CMK (cell line): ENCODE results near the gene NEDD8.
"Not testable (repeated sequence)": the region's sequence is repeated elsewhere in the genome, so short reads cannot be mapped to it uniquely, and the experiment has no call there.

Source experiments
- DNase-seq: peaks from one replicate; pipeline ENCODE4 v3.0.0-alpha.2; 2010; ENCODE audit warnings: low read depth

NEDD8 gene

GRCh38 chr14:24222987-24223386 lies 9.2 kb downstream of the NEDD8 start:
- DNase-seq, result not testable (repeated sequence)

- DNase-seq, result no peak
Measured at GRCh38 chr14:24219521-24219920, 12.6 kb downstream of the NEDD8 start.

- DNase-seq, result no peak
Measured at GRCh38 chr14:24219080-24219479, 13.1 kb downstream of the NEDD8 start.

- not testable (repeated sequence) for DNase-seq
Measured at GRCh38 chr14:24216876-24217275, 15.3 kb downstream of the NEDD8 start.

GRCh38 chr14:24216345-24216699 lies 15.8 kb downstream of the NEDD8 start:
- no peak for DNase-seq

GRCh38 chr14:24215495-24216344 lies 16.4 kb downstream of the NEDD8 start, which contains the start of gene MDP1:
TSS of gene MDP1 (minus strand) at chr14:24216066. CDS start at chr14:24215955, 111 bp downstream.
- DNase-seq, result peak; percentile 74

- no peak for DNase-seq
Measured at GRCh38 chr14:24213866-24214662, 18.1 kb downstream of the NEDD8 start.

- DNase-seq, result peak; percentile 91
Measured at GRCh38 chr14:24212924-24213865, 19.0 kb downstream of the NEDD8 start, which contains the start of gene CHMP4A. TSS of gene CHMP4A (minus strand) at chr14:24213488. CDS start at chr14:24213439, 49 bp downstream.

GRCh38 chr14:24211311-24211710 lies 20.9 kb downstream of the NEDD8 start:
- no peak for DNase-seq

GRCh38 chr14:24207625-24208024 lies 24.5 kb downstream of the NEDD8 start:
- DNase-seq, result no peak

GRCh38 chr14:24207104-24207551 lies 25.0 kb downstream of the NEDD8 start:
- DNase-seq, result no peak

GRCh38 chr14:24206260-24207103 lies 25.7 kb downstream of the NEDD8 start:
- DNase-seq, result no peak

- DNase-seq, result no peak
Measured at GRCh38 chr14:24204163-24205146, 27.7 kb downstream of the NEDD8 start.

- DNase-seq, result not testable (repeated sequence)
Measured at GRCh38 chr14:24203249-24203886, 28.8 kb downstream of the NEDD8 start.

- DNase-seq, result not testable (repeated sequence)
Measured at GRCh38 chr14:24202538-24202937, 29.6 kb downstream of the NEDD8 start.

- DNase-seq, result no peak
Measured at GRCh38 chr14:24198814-24199524, 33.2 kb downstream of the NEDD8 start.

- DNase-seq, result no peak
Measured at GRCh38 chr14:24197056-24197450, 35.1 kb downstream of the NEDD8 start.
